WTC11 (cell line): Measurements from ENCODE around the gene HSP90AB1. TPM values are rescaled to one million over a fixed set of nuclear protein-coding genes. Genes with fewer than 3 reads are reported as not detected.

Source experiments
- ATAC-seq: fragments of 200-7000 bp; cut with Tn5 transposase; 2 replicates; pipeline ENCODE4 v1.10.0; 2021; ENCODE audit warnings: mild to moderate bottlenecking, moderate library complexity
- CTCF ChIA-PET: fragments of 300-600 bp; sonication (Branson Sonifier 250); formaldehyde crosslinking; loops from one replicate; lab custom pipeline; 2021; ENCODE audit warnings: antibody characterized with exemption; lab: Charles Lee
- POLR2A ChIA-PET: fragments of 350-600 bp; sonication (Branson Sonifier 250); formaldehyde crosslinking; loops from one replicate; lab custom pipeline; 2021; ENCODE audit warnings: antibody characterized with exemption; lab: Charles Lee
- DNase-seq: peaks from one replicate; pipeline ENCODE4 v3.0.0; 2021; ENCODE audit warnings: low spot score
- H3K27ac Mint-ChIP-seq: 2 replicates; pipeline ENCODE4 v1.8.0; 2021; ENCODE audit warnings: mixed read lengths
- H3K27me3 Mint-ChIP-seq: 2 replicates; pipeline ENCODE4 v1.8.0; 2021; ENCODE audit warnings: low read depth, mild to moderate bottlenecking, moderate library complexity, mixed read lengths
- H3K36me3 Mint-ChIP-seq: 2 replicates; pipeline ENCODE4 v1.8.0; 2021; ENCODE audit warnings: mixed read lengths
- H3K4me1 Mint-ChIP-seq: 2 replicates; pipeline ENCODE4 v1.8.0; 2022; ENCODE audit warnings: mixed read lengths
- H3K4me3 Mint-ChIP-seq: 2 replicates; pipeline ENCODE4 v1.8.0; 2021; ENCODE audit warnings: mild to moderate bottlenecking, moderate library complexity, mixed read lengths
- H3K9me3 Mint-ChIP-seq: 2 replicates; pipeline ENCODE4 v1.8.0; 2021; ENCODE audit warnings: mixed read lengths
- ESRRA ChIP-seq: sonication (generic); formaldehyde crosslinking; IDR thresholded peaks from 2 replicates; pipeline ENCODE4 v1.8.1; 2022; ENCODE audit warnings: mild to moderate bottlenecking, missing genetic modification reagents, borderline replicate concordance
- KAT7 ChIP-seq: sonication (generic); formaldehyde crosslinking; IDR thresholded peaks from 2 replicates; pipeline ENCODE4 v1.8.1; 2023; ENCODE audit warnings: missing genetic modification reagents, mild to moderate bottlenecking, borderline replicate concordance
- NFATC4 ChIP-seq: fragments of 250-450 bp; sonication (Bioruptor Pico); IDR thresholded peaks from 2 replicates; pipeline ENCODE4 v1.9.0; 2021; ENCODE audit warnings: mild to moderate bottlenecking
- NFE2L1 ChIP-seq: sonication (generic); formaldehyde crosslinking; IDR thresholded peaks from 2 replicates; pipeline ENCODE4 v1.8.1; 2023; ENCODE audit warnings: missing genetic modification reagents
- NFYB ChIP-seq: sonication (generic); formaldehyde crosslinking; conservative IDR thresholded peaks from 2 replicates; pipeline ENCODE4 v1.8.0; 2022; ENCODE audit warnings: low read depth, missing genetic modification reagents
- ZNF416 ChIP-seq: fragments of 250-450 bp; sonication (Bioruptor Pico); IDR thresholded peaks from 2 replicates; pipeline ENCODE4 v1.9.0; 2021; ENCODE audit warnings: mild to moderate bottlenecking, inconsistent platforms
- total RNA-seq: library from RNA; stranded (reverse); gene quantifications from 3 replicates; pipeline ENCODE4 v1.2.3, GENCODE V29; 2021
- TF ChIP-seq, protein P1 (sequence below): sonication (generic); formaldehyde crosslinking; IDR thresholded peaks from 2 replicates; pipeline ENCODE4 v1.8.0; 2022; ENCODE audit warnings: missing genetic modification reagents
- TF ChIP-seq, protein P2 (sequence below): sonication (generic); formaldehyde crosslinking; IDR thresholded peaks from 2 replicates; pipeline ENCODE4 v1.8.1; 2022; ENCODE audit warnings: mild to moderate bottlenecking, moderate library complexity, missing genetic modification reagents
- TF ChIP-seq, protein P3 (sequence below): sonication (generic); formaldehyde crosslinking; IDR thresholded peaks from 2 replicates; pipeline ENCODE4 v1.8.1; 2023; ENCODE audit warnings: mild to moderate bottlenecking, missing genetic modification reagents, borderline replicate concordance
- TF ChIP-seq, protein P4 (sequence below): sonication (generic); formaldehyde crosslinking; IDR thresholded peaks from 2 replicates; pipeline ENCODE4 v1.8.1; 2022; ENCODE audit warnings: low read depth, mild to moderate bottlenecking, moderate library complexity, missing genetic modification reagents, borderline replicate concordance
- TF ChIP-seq, protein P5 (sequence below): fragments of 200-600 bp; IDR thresholded peaks from 2 replicates; pipeline ENCODE4 v1.8.0; 2022; ENCODE audit warnings: antibody characterized with exemption

HSP90AB1 gene
- total RNA-seq, 1 experiment from 2014 or later = 2,171 TPM

DNA sequence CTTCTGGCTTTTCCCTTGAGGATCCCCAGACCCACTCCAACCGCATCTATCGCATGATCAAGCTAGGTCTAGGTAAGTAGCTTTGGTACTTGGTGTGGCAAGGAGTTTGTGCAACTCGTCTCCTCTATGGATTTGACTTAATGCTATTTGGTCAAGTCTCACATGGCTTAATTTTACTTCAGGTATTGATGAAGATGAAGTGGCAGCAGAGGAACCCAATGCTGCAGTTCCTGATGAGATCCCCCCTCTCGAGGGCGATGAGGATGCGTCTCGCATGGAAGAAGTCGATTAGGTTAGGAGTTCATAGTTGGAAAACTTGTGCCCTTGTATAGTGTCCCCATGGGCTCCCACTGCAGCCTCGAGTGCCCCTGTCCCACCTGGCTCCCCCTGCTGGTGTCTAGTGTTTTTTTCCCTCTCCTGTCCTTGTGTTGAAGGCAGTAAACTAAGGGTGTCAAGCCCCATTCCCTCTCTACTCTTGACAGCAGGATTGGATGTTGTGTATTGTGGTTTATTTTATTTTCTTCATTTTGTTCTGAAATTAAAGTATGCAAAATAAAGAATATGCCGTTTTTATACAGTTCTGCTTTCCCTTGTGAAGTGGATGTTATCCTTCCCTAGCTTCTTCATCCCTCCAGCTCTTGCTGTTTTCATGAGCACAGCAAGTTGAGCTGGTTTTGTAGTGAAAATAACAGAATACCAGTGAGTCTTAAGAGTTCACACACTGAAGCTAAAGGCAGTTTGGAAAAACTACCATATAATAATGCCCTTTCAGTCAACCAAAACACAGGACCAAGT, 6.6 kb downstream of the HSP90AB1 start:
- peak overlapping the region; percentile 3 for H3K27ac Mint-ChIP-seq
- H3K9me3 Mint-ChIP-seq = no peaks in the 10 kb centered on the region
- peak; percentile 2 for ATAC-seq
- TF ChIP-seq, protein P1, sequence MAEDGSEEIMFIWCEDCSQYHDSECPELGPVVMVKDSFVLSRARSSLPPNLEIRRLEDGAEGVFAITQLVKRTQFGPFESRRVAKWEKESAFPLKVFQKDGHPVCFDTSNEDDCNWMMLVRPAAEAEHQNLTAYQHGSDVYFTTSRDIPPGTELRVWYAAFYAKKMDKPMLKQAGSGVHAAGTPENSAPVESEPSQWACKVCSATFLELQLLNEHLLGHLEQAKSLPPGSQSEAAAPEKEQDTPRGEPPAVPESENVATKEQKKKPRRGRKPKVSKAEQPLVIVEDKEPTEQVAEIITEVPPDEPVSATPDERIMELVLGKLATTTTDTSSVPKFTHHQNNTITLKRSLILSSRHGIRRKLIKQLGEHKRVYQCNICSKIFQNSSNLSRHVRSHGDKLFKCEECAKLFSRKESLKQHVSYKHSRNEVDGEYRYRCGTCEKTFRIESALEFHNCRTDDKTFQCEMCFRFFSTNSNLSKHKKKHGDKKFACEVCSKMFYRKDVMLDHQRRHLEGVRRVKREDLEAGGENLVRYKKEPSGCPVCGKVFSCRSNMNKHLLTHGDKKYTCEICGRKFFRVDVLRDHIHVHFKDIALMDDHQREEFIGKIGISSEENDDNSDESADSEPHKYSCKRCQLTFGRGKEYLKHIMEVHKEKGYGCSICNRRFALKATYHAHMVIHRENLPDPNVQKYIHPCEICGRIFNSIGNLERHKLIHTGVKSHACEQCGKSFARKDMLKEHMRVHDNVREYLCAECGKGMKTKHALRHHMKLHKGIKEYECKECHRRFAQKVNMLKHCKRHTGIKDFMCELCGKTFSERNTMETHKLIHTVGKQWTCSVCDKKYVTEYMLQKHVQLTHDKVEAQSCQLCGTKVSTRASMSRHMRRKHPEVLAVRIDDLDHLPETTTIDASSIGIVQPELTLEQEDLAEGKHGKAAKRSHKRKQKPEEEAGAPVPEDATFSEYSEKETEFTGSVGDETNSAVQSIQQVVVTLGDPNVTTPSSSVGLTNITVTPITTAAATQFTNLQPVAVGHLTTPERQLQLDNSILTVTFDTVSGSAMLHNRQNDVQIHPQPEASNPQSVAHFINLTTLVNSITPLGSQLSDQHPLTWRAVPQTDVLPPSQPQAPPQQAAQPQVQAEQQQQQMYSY (CRISPR knock-in tag) = no peak
- TF ChIP-seq, protein P2, sequence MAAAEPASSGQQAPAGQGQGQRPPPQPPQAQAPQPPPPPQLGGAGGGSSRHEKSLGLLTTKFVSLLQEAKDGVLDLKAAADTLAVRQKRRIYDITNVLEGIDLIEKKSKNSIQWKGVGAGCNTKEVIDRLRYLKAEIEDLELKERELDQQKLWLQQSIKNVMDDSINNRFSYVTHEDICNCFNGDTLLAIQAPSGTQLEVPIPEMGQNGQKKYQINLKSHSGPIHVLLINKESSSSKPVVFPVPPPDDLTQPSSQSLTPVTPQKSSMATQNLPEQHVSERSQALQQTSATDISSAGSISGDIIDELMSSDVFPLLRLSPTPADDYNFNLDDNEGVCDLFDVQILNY = no peak
- 0 out of 2 replicates have a peak, but pooled peaks have one; percentile 12 for TF ChIP-seq ZNF416 (CRISPR knock-in tag)
- no peak; the same call in 1 of the 2 replicates for TF ChIP-seq NFATC4 (CRISPR knock-in tag)
- TF ChIP-seq, protein P3, sequence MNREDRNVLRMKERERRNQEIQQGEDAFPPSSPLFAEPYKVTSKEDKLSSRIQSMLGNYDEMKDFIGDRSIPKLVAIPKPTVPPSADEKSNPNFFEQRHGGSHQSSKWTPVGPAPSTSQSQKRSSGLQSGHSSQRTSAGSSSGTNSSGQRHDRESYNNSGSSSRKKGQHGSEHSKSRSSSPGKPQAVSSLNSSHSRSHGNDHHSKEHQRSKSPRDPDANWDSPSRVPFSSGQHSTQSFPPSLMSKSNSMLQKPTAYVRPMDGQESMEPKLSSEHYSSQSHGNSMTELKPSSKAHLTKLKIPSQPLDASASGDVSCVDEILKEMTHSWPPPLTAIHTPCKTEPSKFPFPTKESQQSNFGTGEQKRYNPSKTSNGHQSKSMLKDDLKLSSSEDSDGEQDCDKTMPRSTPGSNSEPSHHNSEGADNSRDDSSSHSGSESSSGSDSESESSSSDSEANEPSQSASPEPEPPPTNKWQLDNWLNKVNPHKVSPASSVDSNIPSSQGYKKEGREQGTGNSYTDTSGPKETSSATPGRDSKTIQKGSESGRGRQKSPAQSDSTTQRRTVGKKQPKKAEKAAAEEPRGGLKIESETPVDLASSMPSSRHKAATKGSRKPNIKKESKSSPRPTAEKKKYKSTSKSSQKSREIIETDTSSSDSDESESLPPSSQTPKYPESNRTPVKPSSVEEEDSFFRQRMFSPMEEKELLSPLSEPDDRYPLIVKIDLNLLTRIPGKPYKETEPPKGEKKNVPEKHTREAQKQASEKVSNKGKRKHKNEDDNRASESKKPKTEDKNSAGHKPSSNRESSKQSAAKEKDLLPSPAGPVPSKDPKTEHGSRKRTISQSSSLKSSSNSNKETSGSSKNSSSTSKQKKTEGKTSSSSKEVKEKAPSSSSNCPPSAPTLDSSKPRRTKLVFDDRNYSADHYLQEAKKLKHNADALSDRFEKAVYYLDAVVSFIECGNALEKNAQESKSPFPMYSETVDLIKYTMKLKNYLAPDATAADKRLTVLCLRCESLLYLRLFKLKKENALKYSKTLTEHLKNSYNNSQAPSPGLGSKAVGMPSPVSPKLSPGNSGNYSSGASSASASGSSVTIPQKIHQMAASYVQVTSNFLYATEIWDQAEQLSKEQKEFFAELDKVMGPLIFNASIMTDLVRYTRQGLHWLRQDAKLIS (CRISPR knock-in tag) = no peak
- TF ChIP-seq ESRRA (CRISPR knock-in tag) = no peak
- 0 out of 2 replicates have a peak, but pooled peaks have one; percentile 26 for TF ChIP-seq KAT7
- TF ChIP-seq, protein P4, sequence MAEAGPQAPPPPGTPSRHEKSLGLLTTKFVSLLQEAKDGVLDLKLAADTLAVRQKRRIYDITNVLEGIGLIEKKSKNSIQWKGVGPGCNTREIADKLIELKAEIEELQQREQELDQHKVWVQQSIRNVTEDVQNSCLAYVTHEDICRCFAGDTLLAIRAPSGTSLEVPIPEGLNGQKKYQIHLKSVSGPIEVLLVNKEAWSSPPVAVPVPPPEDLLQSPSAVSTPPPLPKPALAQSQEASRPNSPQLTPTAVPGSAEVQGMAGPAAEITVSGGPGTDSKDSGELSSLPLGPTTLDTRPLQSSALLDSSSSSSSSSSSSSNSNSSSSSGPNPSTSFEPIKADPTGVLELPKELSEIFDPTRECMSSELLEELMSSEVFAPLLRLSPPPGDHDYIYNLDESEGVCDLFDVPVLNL (CRISPR knock-in tag) = no peak
- no peak for TF ChIP-seq NFYB
- TF ChIP-seq NFE2L1 = no peak
- TF ChIP-seq, protein P5, sequence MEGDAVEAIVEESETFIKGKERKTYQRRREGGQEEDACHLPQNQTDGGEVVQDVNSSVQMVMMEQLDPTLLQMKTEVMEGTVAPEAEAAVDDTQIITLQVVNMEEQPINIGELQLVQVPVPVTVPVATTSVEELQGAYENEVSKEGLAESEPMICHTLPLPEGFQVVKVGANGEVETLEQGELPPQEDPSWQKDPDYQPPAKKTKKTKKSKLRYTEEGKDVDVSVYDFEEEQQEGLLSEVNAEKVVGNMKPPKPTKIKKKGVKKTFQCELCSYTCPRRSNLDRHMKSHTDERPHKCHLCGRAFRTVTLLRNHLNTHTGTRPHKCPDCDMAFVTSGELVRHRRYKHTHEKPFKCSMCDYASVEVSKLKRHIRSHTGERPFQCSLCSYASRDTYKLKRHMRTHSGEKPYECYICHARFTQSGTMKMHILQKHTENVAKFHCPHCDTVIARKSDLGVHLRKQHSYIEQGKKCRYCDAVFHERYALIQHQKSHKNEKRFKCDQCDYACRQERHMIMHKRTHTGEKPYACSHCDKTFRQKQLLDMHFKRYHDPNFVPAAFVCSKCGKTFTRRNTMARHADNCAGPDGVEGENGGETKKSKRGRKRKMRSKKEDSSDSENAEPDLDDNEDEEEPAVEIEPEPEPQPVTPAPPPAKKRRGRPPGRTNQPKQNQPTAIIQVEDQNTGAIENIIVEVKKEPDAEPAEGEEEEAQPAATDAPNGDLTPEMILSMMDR = peak; percentile 25; the same call in 1 of the 2 replicates
- TF ChIP-seq, all 79 proteins: peak for 3
- no peaks in the 10 kb centered on the region for H3K27me3 Mint-ChIP-seq
- POLR2A ChIA-PET = interaction anchor here (1.5 kb wide), 1 partner anchor 17 kb away, joined by 5 read pairs; the partner anchor contains the start of gene TMEM151B
- H3K4me1 Mint-ChIP-seq = peaks cover 52% of the 10 kb centered on the region
- peak; percentile 72 for DNase-seq
- peaks cover 69% of the 10 kb centered on the region for H3K36me3 Mint-ChIP-seq
- no peak overlapping the region for H3K4me3 Mint-ChIP-seq
- CTCF ChIA-PET = interaction anchor here (0.5 to 4.4 kb wide), 9 partner anchors 9 to 157 kb away, joined by 3 to 76 read pairs (median 4); partner anchors contain the start of genes HSP90AB1, MRPL14, SLC29A1 and TMEM151B
